HEK293T (cell line): ENCODE results near the gene AKIP1.
"Not testable (repeated sequence)": the region's sequence is repeated elsewhere in the genome, so short reads cannot be mapped to it uniquely, and the experiment has no call there.

ENCODE experiments used
- CTCF ChIA-PET: fragments of 350-600 bp; formaldehyde crosslinking; extraction: SDS; loops from one replicate; lab custom pipeline; 2021; ENCODE audit warnings: antibody characterized with exemption, inconsistent platforms; lab: Yijun Ruan, JAX
- POLR2A ChIA-PET: fragments of 350-600 bp; formaldehyde crosslinking; extraction: SDS; loops from one replicate; lab custom pipeline; 2020; ENCODE audit warnings: antibody characterized with exemption, inconsistent platforms; lab: Yijun Ruan, JAX
- DNase-seq: peaks from one replicate; pipeline ENCODE4 v3.0.0; 2012; ENCODE audit warnings: mixed read lengths; ENCODE audit errors: extremely low spot score
- ARNT ChIP-seq: fragments of 450-650 bp; IDR thresholded peaks from 2 replicates; pipeline ENCODE4 v1.6.1; 2017; ENCODE audit warnings: mild to moderate bottlenecking
- BHLHE40 ChIP-seq: fragments of 450-650 bp; IDR thresholded peaks from 2 replicates; pipeline ENCODE4 v1.6.1; 2016; ENCODE audit warnings: mild to moderate bottlenecking, moderate library complexity, borderline replicate concordance
- CTBP1 ChIP-seq: fragments of 450-650 bp; IDR thresholded peaks from 2 replicates; pipeline ENCODE4 v1.6.1; 2016; ENCODE audit warnings: borderline replicate concordance
- ELF4 ChIP-seq: fragments of 450-650 bp; IDR thresholded peaks from 2 replicates; pipeline ENCODE4 v1.6.1; 2017; ENCODE audit warnings: antibody characterized with exemption
- FOXA1 ChIP-seq: fragments of 450-650 bp; IDR thresholded peaks from 2 replicates; pipeline ENCODE4 v1.6.1; 2016; ENCODE audit warnings: mild to moderate bottlenecking
- FOXK2 ChIP-seq: fragments of 450-650 bp; IDR thresholded peaks from 2 replicates; pipeline ENCODE4 v1.6.1; 2016; ENCODE audit warnings: mild to moderate bottlenecking
- FOXM1 ChIP-seq: fragments of 450-650 bp; IDR thresholded peaks from 2 replicates; pipeline ENCODE4 v1.6.1; 2017; ENCODE audit warnings: mild to moderate bottlenecking, borderline replicate concordance
- HDGF ChIP-seq: fragments of 450-650 bp; IDR thresholded peaks from 2 replicates; pipeline ENCODE4 v1.6.1; 2017; ENCODE audit warnings: antibody characterized with exemption, borderline replicate concordance
- L3MBTL2 ChIP-seq: fragments of 450-650 bp; conservative IDR thresholded peaks from 2 replicates; pipeline ENCODE4 v1.6.1; 2016; ENCODE audit warnings: mild to moderate bottlenecking
- LEF1 ChIP-seq: fragments of 450-650 bp; IDR thresholded peaks from 2 replicates; pipeline ENCODE4 v1.6.1; 2017; ENCODE audit warnings: mild to moderate bottlenecking, borderline replicate concordance
- NFRKB ChIP-seq: fragments of 450-650 bp; IDR thresholded peaks from 2 replicates; pipeline ENCODE4 v1.6.1; 2016; ENCODE audit warnings: mild to moderate bottlenecking, moderate library complexity
- SP1 ChIP-seq: fragments of 450-650 bp; IDR thresholded peaks from 2 replicates; pipeline ENCODE4 v1.6.1; 2017
- SUZ12 ChIP-seq: fragments of 450-650 bp; IDR thresholded peaks from 2 replicates; pipeline ENCODE4 v1.6.1; 2016; ENCODE audit warnings: mild to moderate bottlenecking
- TARDBP ChIP-seq: fragments of 450-650 bp; IDR thresholded peaks from 2 replicates; pipeline ENCODE4 v1.6.1; 2016
- ZNF384 ChIP-seq: fragments of 450-650 bp; IDR thresholded peaks from 2 replicates; pipeline ENCODE4 v1.6.1; 2016
- TF ChIP-seq, protein P1 (sequence below): fragments of 450-650 bp; IDR thresholded peaks from 2 replicates; pipeline ENCODE4 v1.6.1; 2016

AKIP1 gene

DNA sequence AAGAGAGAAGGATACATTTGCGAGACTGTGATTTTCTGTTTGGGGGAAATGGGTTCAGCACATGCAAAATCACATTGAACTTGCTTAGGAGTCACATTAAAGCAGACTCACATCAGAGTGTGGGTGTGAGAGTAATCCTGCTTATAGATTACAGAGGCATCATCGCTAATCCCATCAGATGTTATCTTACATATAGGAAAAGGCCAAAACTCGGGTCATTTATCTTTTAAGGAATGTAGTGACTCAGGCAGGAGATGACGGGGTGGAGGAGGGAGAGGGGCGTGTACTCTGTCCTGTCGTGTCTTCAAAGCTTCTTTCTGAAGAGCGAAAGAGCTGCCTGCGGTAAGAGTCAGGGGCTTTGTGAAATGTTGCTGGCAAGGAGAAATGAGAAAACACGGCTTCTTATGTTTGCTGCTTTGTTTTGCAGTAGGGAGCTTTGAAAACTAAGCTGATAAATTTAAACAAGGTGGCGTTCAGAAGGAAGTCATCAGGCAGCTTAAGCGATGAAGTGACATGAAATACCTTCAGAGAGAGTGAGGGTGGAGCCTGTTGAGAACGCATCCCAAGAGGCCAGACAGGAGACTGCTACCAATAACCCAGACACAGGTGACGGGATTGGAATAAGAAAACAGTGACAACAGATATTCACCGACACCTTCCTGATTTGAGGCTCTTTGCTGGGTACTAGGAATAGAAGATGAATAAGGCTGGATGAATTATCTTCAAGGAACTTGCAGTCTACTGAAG is 23.9 kb downstream of the AKIP1 start:
- ChIA-PET CTCF (interaction anchor here (0.7 to 0.9 kb wide), 2 partner anchors 21 to 330 kb away, joined by 3 to 5 read pairs; no protein-coding TSS in a partner anchor), POLR2A (interaction anchor here (0.6 kb wide), 1 partner anchor 29 kb away, joined by 3 read pairs; the partner anchor contains the start of gene TMEM9B)
- TF ChIP-seq FOXM1 (no peak), FOXA1 (no peak), ARNT (no peak), FOXK2 (no peak), ELF4 (no peak), CTBP1 (no peak), TARDBP (no peak), L3MBTL2 (no peak), SP1 (no peak), HDGF (no peak), ZNF384 (no peak), NFRKB (no peak)
- TF ChIP-seq, protein P1, sequence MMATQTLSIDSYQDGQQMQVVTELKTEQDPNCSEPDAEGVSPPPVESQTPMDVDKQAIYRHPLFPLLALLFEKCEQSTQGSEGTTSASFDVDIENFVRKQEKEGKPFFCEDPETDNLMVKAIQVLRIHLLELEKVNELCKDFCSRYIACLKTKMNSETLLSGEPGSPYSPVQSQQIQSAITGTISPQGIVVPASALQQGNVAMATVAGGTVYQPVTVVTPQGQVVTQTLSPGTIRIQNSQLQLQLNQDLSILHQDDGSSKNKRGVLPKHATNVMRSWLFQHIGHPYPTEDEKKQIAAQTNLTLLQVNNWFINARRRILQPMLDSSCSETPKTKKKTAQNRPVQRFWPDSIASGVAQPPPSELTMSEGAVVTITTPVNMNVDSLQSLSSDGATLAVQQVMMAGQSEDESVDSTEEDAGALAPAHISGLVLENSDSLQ: no peak
- DNase-seq: no peak

DNA sequence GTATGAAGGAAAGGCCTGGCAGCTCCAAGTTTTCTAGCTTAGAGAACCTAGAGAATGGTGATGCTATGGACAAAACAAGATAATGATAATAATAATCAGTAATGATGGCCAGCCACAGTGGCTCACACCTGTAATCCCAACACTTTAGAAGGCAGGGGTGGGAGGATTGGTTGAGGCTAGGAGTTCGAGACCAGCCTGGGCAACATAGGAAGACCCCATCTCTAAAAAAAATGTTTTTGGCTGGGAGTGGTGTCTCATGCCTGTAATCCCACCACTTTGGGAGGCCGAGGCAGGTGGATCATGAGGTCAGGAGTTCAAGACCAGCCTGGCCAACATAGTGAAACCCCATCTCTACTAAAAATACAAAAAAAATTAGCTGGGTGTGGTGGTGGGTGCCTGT is 24.8 kb downstream of the AKIP1 start:
- DNase-seq, POLR2A ChIA-PET, CTCF ChIA-PET: not testable (repeated sequence)

DNA sequence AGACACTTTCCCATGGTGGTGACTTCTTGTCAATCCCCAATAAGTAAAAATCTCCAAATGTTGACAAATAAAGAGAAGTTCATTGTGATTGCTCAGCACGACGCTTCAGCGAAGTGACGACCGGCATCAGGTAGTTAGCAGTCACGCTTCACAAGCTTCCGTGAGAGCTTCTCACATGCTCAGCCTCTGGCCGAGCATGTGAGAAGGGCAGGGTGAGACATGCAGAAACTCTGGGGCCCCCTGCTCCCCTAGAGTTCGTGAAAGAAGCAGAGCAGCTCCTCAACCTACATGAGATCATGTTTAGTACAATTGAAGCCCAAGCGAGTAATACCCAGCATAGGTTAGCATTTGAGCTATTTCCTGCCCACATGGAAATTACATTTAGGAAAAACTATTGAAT is 26.2 kb downstream of the AKIP1 start:
- CTCF ChIA-PET: interaction anchor here (0.6 kb wide), 1 partner anchor 14 kb away, joined by 5 read pairs; no protein-coding TSS in a partner anchor
- TF ChIP-seq ELF4: no peak
- TF ChIP-seq FOXM1: no peak
- no peak for TF ChIP-seq FOXA1
- TF ChIP-seq NFRKB: no peak
- no peak for TF ChIP-seq SP1
- TF ChIP-seq L3MBTL2: no peak
- no peak for TF ChIP-seq CTBP1
- no peak for TF ChIP-seq ZNF384
- no peak for TF ChIP-seq TARDBP
- TF ChIP-seq, protein P1: no peak
- no peak for TF ChIP-seq HDGF
- no peak for TF ChIP-seq SUZ12
- TF ChIP-seq ARNT: no peak
- no peak for TF ChIP-seq LEF1
- no peak for TF ChIP-seq BHLHE40
- TF ChIP-seq FOXK2: no peak
- POLR2A ChIA-PET: no interaction called here

DNA sequence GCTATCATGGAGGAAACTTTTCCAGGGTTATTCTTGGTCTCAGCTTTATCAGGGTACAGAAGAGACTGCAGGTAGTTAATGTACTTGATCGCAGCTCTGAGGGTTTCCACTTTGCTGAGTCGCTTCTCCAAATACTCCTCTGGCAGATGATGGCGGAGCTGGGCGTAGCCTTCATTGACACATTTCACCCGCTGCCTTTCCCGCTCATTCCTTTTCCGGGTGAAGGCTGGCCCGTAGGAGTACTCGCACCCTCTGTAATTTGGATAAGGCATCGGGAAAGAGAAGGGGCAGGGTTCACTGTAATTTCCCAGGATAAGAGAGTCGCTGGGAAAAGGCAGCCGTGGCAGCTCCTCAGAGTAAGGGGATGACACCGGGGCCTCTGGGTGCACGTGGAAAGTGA is 26.7 kb downstream of the AKIP1 start:
- CTCF ChIA-PET: no interaction called here
- POLR2A ChIA-PET: no interaction called here
- DNase-seq: no peak
- TF ChIP-seq BHLHE40 (no peak), HDGF (no peak), SP1 (no peak)
- TF ChIP-seq, protein P1: no peak

More for the DNA sequence above, 26.2 kb downstream of the AKIP1 start:
- no peak for DNase-seq

DNA sequence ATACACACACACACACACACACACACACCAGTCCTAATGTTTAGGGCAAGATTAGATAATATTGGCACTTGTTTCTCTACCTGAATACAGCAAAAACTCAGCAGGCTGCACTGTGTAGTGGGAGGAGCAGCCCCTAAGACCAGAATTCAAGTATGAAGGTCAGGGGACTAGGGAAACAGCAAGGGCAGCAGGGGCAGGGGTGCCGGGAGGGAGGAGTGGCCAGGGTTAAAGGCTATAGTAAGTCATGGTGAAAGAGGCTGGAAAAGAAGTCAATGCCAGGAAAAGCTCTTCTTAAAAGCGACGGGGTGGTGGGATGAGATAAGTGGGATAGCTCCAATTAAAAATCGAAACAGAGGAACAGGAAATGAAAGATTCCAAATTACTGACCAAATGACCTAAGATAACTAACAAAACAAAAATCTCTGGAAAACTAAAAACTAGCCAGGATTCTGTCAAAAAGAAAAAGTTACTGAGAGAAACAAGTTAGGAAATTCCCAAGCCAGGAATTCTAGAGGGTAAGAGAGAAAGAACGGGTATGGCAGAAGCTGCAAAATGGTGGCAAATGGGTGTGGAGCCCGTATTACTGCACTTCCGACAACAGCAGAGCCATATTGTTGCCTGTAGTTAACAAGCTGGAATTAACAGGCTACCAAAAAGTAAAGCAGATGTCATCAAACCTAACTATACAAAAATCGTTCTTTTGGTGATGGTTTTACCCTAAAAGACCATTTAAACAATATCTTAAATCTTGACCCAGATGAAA is 30.5 kb downstream of the AKIP1 start:
- ChIA-PET CTCF (no interaction called here), POLR2A (no interaction called here)
- no peak for TF ChIP-seq SP1
- TF ChIP-seq, protein P1: no peak
- no peak for TF ChIP-seq NFRKB
- TF ChIP-seq BHLHE40: no peak
- no peak for TF ChIP-seq HDGF
- TF ChIP-seq L3MBTL2: no peak
- TF ChIP-seq SUZ12: no peak
- DNase-seq: no peak
